ENCODE measurements around the gene GABRB1.

Gene GABRB1

GRCh38 chr4:47326025-47326424, 294.7 kb downstream of the GABRB1 start:
- H3K4me1 ChIP-seq (ENCODE audit: insufficient read depth, low read length, severe bottlenecking): no peaks in the 10 kb centered on the region
- no peak overlapping the region for H2AFZ ChIP-seq (ENCODE audit: low read length)
- H3K27me3 ChIP-seq (ENCODE audit: insufficient read depth, low read length): no peaks in the 10 kb centered on the region
- H3K9me3 ChIP-seq (ENCODE audit: low read length): no peaks in the 10 kb centered on the region
- H3K4me2 ChIP-seq (ENCODE audit: low read length): no peak overlapping the region
- H3K27ac ChIP-seq (ENCODE audit: low read depth, low read length, poor library complexity, severe bottlenecking): no peak overlapping the region
- H3K36me3 ChIP-seq (ENCODE audit: insufficient read depth, low read length): no peaks in the 10 kb centered on the region
- no peaks in the 10 kb centered on the region for H3K9me2 ChIP-seq (ENCODE audit: low read depth, low read length)
- no peaks in the 10 kb centered on the region for H4K20me1 ChIP-seq (ENCODE audit: insufficient read depth, low read length)
- no peaks in the 10 kb centered on the region for H3K79me2 ChIP-seq (ENCODE audit: insufficient read depth, low read length)
- no peak overlapping the region for H3K4me3 ChIP-seq (ENCODE audit: low read depth, low read length, poor library complexity, severe bottlenecking)
- H3F3A ChIP-seq (ENCODE audit: insufficient read depth, low read length): no peaks in the 10 kb centered on the region
- TF ChIP-seq EZH2 (IDR thresholded peaks at IDR 0.05; ENCODE audit: borderline replicate concordance, low read length): no peak
- TF ChIP-seq CTCF (IDR thresholded peaks at IDR 0.05; ENCODE audit: low read length): no peak
- no peak overlapping the region for H3K9ac ChIP-seq (ENCODE audit: low read length)

GRCh38 chr4:47330866-47331265, 299.5 kb downstream of the GABRB1 start:
- Histone ChIP-seq H3K4me3 (ENCODE audit: low read depth, low read length, poor library complexity, severe bottlenecking) (no peak overlapping the region), H3K36me3 (ENCODE audit: insufficient read depth, low read length) (no peaks in the 10 kb centered on the region), H3K9me2 (ENCODE audit: low read depth, low read length) (no peaks in the 10 kb centered on the region), H3K4me2 (ENCODE audit: low read length) (no peak overlapping the region), H3F3A (ENCODE audit: insufficient read depth, low read length) (no peaks in the 10 kb centered on the region), H3K27ac (ENCODE audit: low read depth, low read length, poor library complexity, severe bottlenecking) (no peak overlapping the region), H3K9me3 (ENCODE audit: low read length) (no peaks in the 10 kb centered on the region), H3K4me1 (ENCODE audit: insufficient read depth, low read length, severe bottlenecking) (no peaks in the 10 kb centered on the region), H3K9ac (ENCODE audit: low read length) (no peak overlapping the region), H3K79me2 (ENCODE audit: insufficient read depth, low read length) (no peaks in the 10 kb centered on the region), H3K27me3 (ENCODE audit: insufficient read depth, low read length) (no peaks in the 10 kb centered on the region), H2AFZ (ENCODE audit: low read length) (no peak overlapping the region), H4K20me1 (ENCODE audit: insufficient read depth, low read length) (no peaks in the 10 kb centered on the region)
- TF ChIP-seq CTCF (IDR thresholded peaks at IDR 0.05; ENCODE audit: low read length): no peak
- no peak for TF ChIP-seq EZH2 (IDR thresholded peaks at IDR 0.05; ENCODE audit: borderline replicate concordance, low read length)

DNA sequence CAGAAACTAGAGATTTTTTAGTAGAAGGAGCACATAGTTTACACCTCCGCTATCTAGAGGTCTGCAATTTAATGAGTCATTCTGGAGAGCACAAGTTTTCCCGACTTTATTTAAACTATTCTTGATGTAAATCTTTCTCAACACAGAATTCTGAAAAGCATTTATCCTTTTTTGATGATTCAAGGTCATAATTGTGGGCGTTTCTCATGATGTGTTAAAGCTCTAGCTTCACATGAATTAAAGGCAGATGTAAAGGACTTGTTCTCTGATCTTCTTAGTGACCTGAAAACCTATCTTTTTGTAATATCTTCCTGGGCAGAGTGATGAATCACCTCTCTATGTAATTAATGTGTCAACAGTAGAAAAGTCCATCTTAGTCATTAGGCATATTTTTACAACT, 303.3 kb downstream of the GABRB1 start:
- TF ChIP-seq EZH2 (IDR thresholded peaks at IDR 0.05; ENCODE audit: borderline replicate concordance, low read length) (no peak), CTCF (IDR thresholded peaks at IDR 0.05; ENCODE audit: low read length) (no peak)

More for the DNA sequence above, 303.3 kb downstream of the GABRB1 start:
- H2AFZ ChIP-seq (ENCODE audit: low read length): no peak overlapping the region
- H3K9me3 ChIP-seq (ENCODE audit: low read length): no peaks in the 10 kb centered on the region
- no peak overlapping the region for H3K27ac ChIP-seq (ENCODE audit: low read depth, low read length, poor library complexity, severe bottlenecking)
- no peaks in the 10 kb centered on the region for H3K36me3 ChIP-seq (ENCODE audit: insufficient read depth, low read length)
- H3K79me2 ChIP-seq (ENCODE audit: insufficient read depth, low read length): no peaks in the 10 kb centered on the region
- H3K4me3 ChIP-seq (ENCODE audit: low read depth, low read length, poor library complexity, severe bottlenecking): no peak overlapping the region
- H3K27me3 ChIP-seq (ENCODE audit: insufficient read depth, low read length): no peaks in the 10 kb centered on the region
- no peak overlapping the region for H3K9ac ChIP-seq (ENCODE audit: low read length)
- no peaks in the 10 kb centered on the region for H4K20me1 ChIP-seq (ENCODE audit: insufficient read depth, low read length)
- H3K4me2 ChIP-seq (ENCODE audit: low read length): no peak overlapping the region
- no peaks in the 10 kb centered on the region for H3F3A ChIP-seq (ENCODE audit: insufficient read depth, low read length)
- H3K9me2 ChIP-seq (ENCODE audit: low read depth, low read length): no peaks in the 10 kb centered on the region
- H3K4me1 ChIP-seq (ENCODE audit: insufficient read depth, low read length, severe bottlenecking): no peaks in the 10 kb centered on the region
